ENCODE results near the gene TMEM72.

TMEM72 gene

GRCh38 chr10:44956717-44957706 is 45.9 kb downstream of the TMEM72 start:
- no peak for DNase-seq

- no peak for DNase-seq
These were observed 47.2 kb downstream of the TMEM72 start for GRCh38 chr10:44958196-44958897.

GRCh38 chr10:44958898-44959246 is 47.7 kb downstream of the TMEM72 start:
- no peak for DNase-seq

- peak; percentile 72 to 80 for DNase-seq
These were observed 48.3 kb downstream of the TMEM72 start, which contains the start of gene RASSF4 for GRCh38 chr10:44959247-44960087. RASSF4 (plus strand) TSS chr10:44959802; CDS start chr10:44970203, 10,401 bp downstream.

- DNase-seq = no peak
These were observed 48.9 kb downstream of the TMEM72 start for GRCh38 chr10:44960088-44960460.

GRCh38 chr10:44960482-44961229 is 49.5 kb downstream of the TMEM72 start:
- DNase-seq = no peak

- no peak for DNase-seq
These were observed 50.1 kb downstream of the TMEM72 start for GRCh38 chr10:44961230-44961571.

GRCh38 chr10:44961931-44962750 is 51.0 kb downstream of the TMEM72 start:
- DNase-seq = no peak

GRCh38 chr10:44962870-44963738 is 52.0 kb downstream of the TMEM72 start:
- DNase-seq = no peak

- DNase-seq = no peak
These were observed 52.9 kb downstream of the TMEM72 start for GRCh38 chr10:44963772-44964633.

GRCh38 chr10:44965104-44965503 is 54.0 kb downstream of the TMEM72 start:
- DNase-seq = no peak

- no peak for DNase-seq
These were observed 54.5 kb downstream of the TMEM72 start for GRCh38 chr10:44965651-44966097.

- no peak for DNase-seq
These were observed 55.1 kb downstream of the TMEM72 start for GRCh38 chr10:44966129-44966815.

GRCh38 chr10:44966816-44967509 is 55.8 kb downstream of the TMEM72 start:
- no peak for DNase-seq

- DNase-seq = no peak
These were observed 56.5 kb downstream of the TMEM72 start for GRCh38 chr10:44967616-44968015.

GRCh38 chr10:44968091-44968490 is 57.0 kb downstream of the TMEM72 start:
- peak; percentile 43 to 58 for DNase-seq

- DNase-seq = no peak
These were observed 57.6 kb downstream of the TMEM72 start for GRCh38 chr10:44968500-44969400.
